Panc1 (cell line): ENCODE data around the gene CPNE4. TPM values are rescaled to one million over a fixed set of nuclear protein-coding genes. Genes with fewer than 3 reads are reported as not detected.

Experiments used
- ATAC-seq: fragments of 200-7000 bp; cut with Tn5 transposase; 2 replicates; pipeline ENCODE4 v1.9.1; 2020; ENCODE audit warnings: mild to moderate bottlenecking, moderate library complexity
- BruUV-seq: library from RNA; stranded (reverse); fragments of 400-500 nt; replicated peaks from 2 replicates; lab custom pipeline; 2021; lab: Mats Ljungman, UMichigan
- CTCF ChIA-PET: fragments of 300-600 bp; sonication (Branson Sonifier 250); formaldehyde crosslinking; loops from one replicate; lab custom pipeline; 2022; ENCODE audit warnings: antibody characterized with exemption; lab: Charles Lee
- POLR2A ChIA-PET: fragments of 300-600 bp; sonication (Branson Sonifier 250); formaldehyde crosslinking; loops from one replicate; lab custom pipeline; 2022; ENCODE audit warnings: antibody characterized with exemption; lab: Charles Lee
- DNase-seq: peaks from one replicate; pipeline ENCODE4 v3.0.0-alpha.2; 2010; ENCODE audit warnings: low read depth, low spot score
- H3K27ac ChIP-seq: 2 replicates; pipeline ENCODE4 v1.5.1; 2011; ENCODE audit warnings: mild to moderate bottlenecking, low read length, inconsistent platforms
- H3K27me3 ChIP-seq: fragments of 200-500 bp; sonication (Bioruptor generic); 2 replicates; pipeline ENCODE4 v1.6.0; 2014; ENCODE audit warnings: low read length, inconsistent platforms; ENCODE audit not compliant: control insufficient read depth, insufficient read depth
- H3K36me3 ChIP-seq: fragments of 200-500 bp; sonication (Bioruptor generic); 2 replicates; pipeline ENCODE4 v1.5.1; 2014; ENCODE audit warnings: inconsistent platforms, mild to moderate bottlenecking, low read length, moderate library complexity; ENCODE audit not compliant: control insufficient read depth, insufficient read depth
- H3K4me1 ChIP-seq: 2 replicates; pipeline ENCODE4 v1.5.1; 2011; ENCODE audit warnings: inconsistent platforms, mild to moderate bottlenecking, low read length, moderate library complexity; ENCODE audit not compliant: control insufficient read depth, insufficient read depth
- H3K4me3 ChIP-seq, 2 experiments: 2 replicates each; pipeline ENCODE4 v1.5.1; 2011 to 2012; ENCODE audit warnings: low read depth in 2 of 2, low read length in 2 of 2, mild to moderate bottlenecking in 2 of 2, inconsistent platforms in 1 of 2, moderate library complexity in 1 of 2
- H3K9me3 ChIP-seq: fragments of 200-500 bp; sonication (Bioruptor generic); 2 replicates; pipeline ENCODE4 v1.5.1; 2014; ENCODE audit warnings: low read depth, mild to moderate bottlenecking, inconsistent platforms, low read length, moderate library complexity; ENCODE audit not compliant: control insufficient read depth, insufficient read depth
- POLR2AphosphoS5 ChIP-seq: IDR thresholded peaks from 2 replicates; pipeline ENCODE4 v1.6.1; 2012; ENCODE audit warnings: mild to moderate bottlenecking, low read depth, low read length, moderate library complexity
- SIN3A ChIP-seq: IDR thresholded peaks from 2 replicates; pipeline ENCODE4 v1.6.1; 2012; ENCODE audit warnings: low read depth, mild to moderate bottlenecking, low read length, moderate library complexity, borderline replicate concordance; ENCODE audit not compliant: insufficient read depth
- TCF7L2 ChIP-seq: IDR thresholded peaks from 2 replicates; pipeline ENCODE4 v1.6.1; 2011; ENCODE audit warnings: mild to moderate bottlenecking, low read depth, low read length, inconsistent platforms
- in situ Hi-C: cut with HindIII; loops from 2 replicates; pipeline ENCODE4 v1.10.0; 2016; ENCODE audit warnings: low sequenced_read_pairs, low pct_unique_long_range_greater_than_20kb
- intact Hi-C: fragments of 100-400 bp; cut with micrococcal nuclease; formaldehyde crosslinking; loops from one replicate; pipeline ENCODE4 v1.10.0; 2022; ENCODE audit not compliant: unreplicated experiment
- total RNA-seq: library from RNA; stranded (reverse); gene quantifications from one replicate; pipeline ENCODE4 v1.2.1, GENCODE V29; 2021; ENCODE audit not compliant: unreplicated experiment
- TF ChIP-seq, protein P1 (sequence below), 2 experiments: IDR thresholded peaks; 2 replicates each; pipeline ENCODE4 v1.6.1; 2011 to 2012; ENCODE audit warnings: low read depth in 2 of 2, control low read depth in 1 of 2, low read length in 1 of 2, mild to moderate bottlenecking in 1 of 2, moderate library complexity in 1 of 2; ENCODE audit not compliant: insufficient read depth in 1 of 2
- TF ChIP-seq, protein P2 (sequence below): fragments of 450-650 bp; IDR thresholded peaks from 2 replicates; pipeline ENCODE4 v1.5.1; 2017; ENCODE audit warnings: mild to moderate bottlenecking

The CPNE4 gene
- total RNA-seq, 1 experiment from 2014 or later: not detected

DNA sequence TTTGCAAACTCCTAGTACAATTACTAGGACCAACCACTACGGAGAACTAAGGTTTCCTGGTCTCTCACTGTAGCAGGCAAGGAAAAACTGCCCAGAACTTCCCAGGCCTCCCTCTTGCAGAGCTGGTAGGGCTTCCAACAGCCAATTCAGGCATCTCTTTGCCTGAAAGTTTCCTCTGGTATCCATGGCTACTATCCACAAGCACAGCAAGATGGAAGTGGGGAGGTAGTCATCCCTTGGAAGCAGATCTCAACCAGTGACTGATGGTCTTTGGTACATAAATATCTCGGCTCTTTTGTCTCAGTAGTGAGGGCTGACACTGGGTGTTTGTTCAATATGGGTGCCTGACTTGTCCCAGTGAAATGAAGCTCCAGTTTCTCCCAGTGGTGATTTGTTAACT, 330.7 kb downstream of the CPNE4 start:
- BruUV-seq: no TSS peak
- ChIA-PET POLR2A (no interaction called here), CTCF (no interaction called here)
- Histone ChIP-seq H3K4me1 (no peaks in the 10 kb centered on the region), H3K4me3 (no peak overlapping the region), H3K27me3 (no peaks in the 10 kb centered on the region), H3K36me3 (no peaks in the 10 kb centered on the region), H3K9me3 (no peaks in the 10 kb centered on the region), H3K27ac (no peak overlapping the region)
- ATAC-seq: no peak
- intact Hi-C loops: no loop called here
- DNase-seq: no peak
- in situ Hi-C loops: no loop called here
- TF ChIP-seq, protein P1, sequence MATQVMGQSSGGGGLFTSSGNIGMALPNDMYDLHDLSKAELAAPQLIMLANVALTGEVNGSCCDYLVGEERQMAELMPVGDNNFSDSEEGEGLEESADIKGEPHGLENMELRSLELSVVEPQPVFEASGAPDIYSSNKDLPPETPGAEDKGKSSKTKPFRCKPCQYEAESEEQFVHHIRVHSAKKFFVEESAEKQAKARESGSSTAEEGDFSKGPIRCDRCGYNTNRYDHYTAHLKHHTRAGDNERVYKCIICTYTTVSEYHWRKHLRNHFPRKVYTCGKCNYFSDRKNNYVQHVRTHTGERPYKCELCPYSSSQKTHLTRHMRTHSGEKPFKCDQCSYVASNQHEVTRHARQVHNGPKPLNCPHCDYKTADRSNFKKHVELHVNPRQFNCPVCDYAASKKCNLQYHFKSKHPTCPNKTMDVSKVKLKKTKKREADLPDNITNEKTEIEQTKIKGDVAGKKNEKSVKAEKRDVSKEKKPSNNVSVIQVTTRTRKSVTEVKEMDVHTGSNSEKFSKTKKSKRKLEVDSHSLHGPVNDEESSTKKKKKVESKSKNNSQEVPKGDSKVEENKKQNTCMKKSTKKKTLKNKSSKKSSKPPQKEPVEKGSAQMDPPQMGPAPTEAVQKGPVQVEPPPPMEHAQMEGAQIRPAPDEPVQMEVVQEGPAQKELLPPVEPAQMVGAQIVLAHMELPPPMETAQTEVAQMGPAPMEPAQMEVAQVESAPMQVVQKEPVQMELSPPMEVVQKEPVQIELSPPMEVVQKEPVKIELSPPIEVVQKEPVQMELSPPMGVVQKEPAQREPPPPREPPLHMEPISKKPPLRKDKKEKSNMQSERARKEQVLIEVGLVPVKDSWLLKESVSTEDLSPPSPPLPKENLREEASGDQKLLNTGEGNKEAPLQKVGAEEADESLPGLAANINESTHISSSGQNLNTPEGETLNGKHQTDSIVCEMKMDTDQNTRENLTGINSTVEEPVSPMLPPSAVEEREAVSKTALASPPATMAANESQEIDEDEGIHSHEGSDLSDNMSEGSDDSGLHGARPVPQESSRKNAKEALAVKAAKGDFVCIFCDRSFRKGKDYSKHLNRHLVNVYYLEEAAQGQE (IDR thresholded peaks at IDR 0.05; ENCODE audit: insufficient read depth in 1 of 2, low read depth in 2 of 2, low read length in 1 of 2): no peak
- TF ChIP-seq, protein P2, sequence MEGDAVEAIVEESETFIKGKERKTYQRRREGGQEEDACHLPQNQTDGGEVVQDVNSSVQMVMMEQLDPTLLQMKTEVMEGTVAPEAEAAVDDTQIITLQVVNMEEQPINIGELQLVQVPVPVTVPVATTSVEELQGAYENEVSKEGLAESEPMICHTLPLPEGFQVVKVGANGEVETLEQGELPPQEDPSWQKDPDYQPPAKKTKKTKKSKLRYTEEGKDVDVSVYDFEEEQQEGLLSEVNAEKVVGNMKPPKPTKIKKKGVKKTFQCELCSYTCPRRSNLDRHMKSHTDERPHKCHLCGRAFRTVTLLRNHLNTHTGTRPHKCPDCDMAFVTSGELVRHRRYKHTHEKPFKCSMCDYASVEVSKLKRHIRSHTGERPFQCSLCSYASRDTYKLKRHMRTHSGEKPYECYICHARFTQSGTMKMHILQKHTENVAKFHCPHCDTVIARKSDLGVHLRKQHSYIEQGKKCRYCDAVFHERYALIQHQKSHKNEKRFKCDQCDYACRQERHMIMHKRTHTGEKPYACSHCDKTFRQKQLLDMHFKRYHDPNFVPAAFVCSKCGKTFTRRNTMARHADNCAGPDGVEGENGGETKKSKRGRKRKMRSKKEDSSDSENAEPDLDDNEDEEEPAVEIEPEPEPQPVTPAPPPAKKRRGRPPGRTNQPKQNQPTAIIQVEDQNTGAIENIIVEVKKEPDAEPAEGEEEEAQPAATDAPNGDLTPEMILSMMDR: no peak
- TF ChIP-seq TCF7L2 (no peak), SIN3A (no peak), POLR2AphosphoS5 (no peak)

DNA sequence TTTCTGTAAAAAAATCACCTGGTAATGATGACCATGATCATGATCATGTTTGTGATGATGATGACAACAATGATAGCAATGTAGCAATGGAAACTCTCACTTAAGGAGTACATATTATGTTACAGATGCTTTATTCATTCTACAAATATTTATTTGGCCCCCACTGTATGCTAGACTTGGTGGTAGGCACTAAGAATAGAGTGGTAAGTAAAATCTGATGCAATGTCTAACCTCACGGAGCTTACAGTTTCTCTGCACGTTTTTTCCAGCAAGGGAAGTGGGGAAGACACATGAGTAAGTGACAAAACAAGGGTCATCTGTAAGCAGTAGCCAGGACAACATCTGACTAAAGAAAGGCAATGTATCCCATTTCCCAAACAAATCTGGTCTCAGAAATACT, 332.7 kb downstream of the CPNE4 start:
- CTCF ChIA-PET: no interaction called here
- no TSS peak for BruUV-seq

More for the DNA sequence above, 332.7 kb downstream of the CPNE4 start:
- no peak overlapping the region for H3K27ac ChIP-seq
- no peak for TF ChIP-seq SIN3A
- no peak for TF ChIP-seq TCF7L2
- TF ChIP-seq, protein P2: no peak
- TF ChIP-seq, protein P1 (IDR thresholded peaks at IDR 0.05; ENCODE audit: insufficient read depth in 1 of 2, low read depth in 2 of 2, low read length in 1 of 2): no peak
- no peak for TF ChIP-seq POLR2AphosphoS5
- intact Hi-C loops (no loop called here), in situ Hi-C loops (no loop called here)
- H3K9me3 ChIP-seq: no peaks in the 10 kb centered on the region
- ATAC-seq (no peak), DNase-seq (no peak)
- H3K36me3 ChIP-seq: no peaks in the 10 kb centered on the region
- no peaks in the 10 kb centered on the region for H3K4me1 ChIP-seq
- H3K4me3 ChIP-seq: no peak overlapping the region
- POLR2A ChIA-PET: no interaction called here
- H3K27me3 ChIP-seq: no peaks in the 10 kb centered on the region
